ENCODE measurements around the gene GAREM1. TPM values are rescaled to one million over a fixed set of nuclear protein-coding genes. Genes with fewer than 3 reads are reported as not detected.

The GAREM1 gene
- polyA plus RNA-seq, 1 of the 3 experiments (the other 2 are of a cell fraction) = 2.8 TPM

GRCh38 chr18:32420084-32420750 lies 50.5 kb downstream of the GAREM1 start:
- ChIA-PET CTCF (interaction anchor here (1.1 to 1.4 kb wide), 2 partner anchors 129 to 148 kb away, joined by 3 to 4 read pairs; no protein-coding TSS in a partner anchor), POLR2A (no interaction called here)
- Histone ChIP-seq H3F3A (replicated peaks; ENCODE audit: insufficient read depth) (no peaks in the 10 kb centered on the region), H3K4me1 (ENCODE audit: control insufficient read depth in 1 of 2, insufficient read depth in 2 of 2, low read depth in 1 of 2, low read length in 1 of 2) (peaks cover 2 to 4% of the 10 kb centered on the region in 2 experiments; a peak in 3 of 4 replicates), H3K9me3 (no peaks in the 10 kb centered on the region), H2AFZ (ENCODE audit: low read depth) (no peak overlapping the region), H3K4me3 (ENCODE audit: low read depth in 2 of 2, low read length in 1 of 2) (no peak overlapping the region), H3K27ac (ENCODE audit: low read depth in 2 of 2, low read length in 1 of 2) (no peak overlapping the region), H3K9me2 (no peaks in the 10 kb centered on the region), H4K20me1 (ENCODE audit: insufficient read depth) (no peaks in the 10 kb centered on the region), H3K4me2 (no peak overlapping the region), H3K9ac (no peak overlapping the region), H3K36me3 (replicated peaks in 1 of 2; ENCODE audit: control insufficient read depth in 1 of 2, insufficient read depth in 2 of 2, low read length in 1 of 2) (no peaks in the 10 kb centered on the region), H3K79me2 (ENCODE audit: insufficient read depth) (no peaks in the 10 kb centered on the region; the same call in 1 of the 2 replicates), H3K27me3 (ENCODE audit: insufficient read depth) (no peaks in the 10 kb centered on the region)
- WGBS (ENCODE audit: low lambda C conversion rate) = 93% methylated on average over 5 of the region's 5 CpGs
- DNase-seq = no peak
- TF ChIP-seq CHD2 (IDR thresholded peaks at IDR 0.05; ENCODE audit: low read length, partially characterized antibody) (no peak), SMC3 (IDR thresholded peaks at IDR 0.05; ENCODE audit: low read depth, low read length) (no peak), USF2 (IDR thresholded peaks at IDR 0.05; ENCODE audit: borderline replicate concordance, low read depth, low read length) (no peak), MEF2A (IDR thresholded peaks at IDR 0.05; ENCODE audit: borderline replicate concordance, low read depth) (no peak), TAF1 (IDR thresholded peaks at IDR 0.05; ENCODE audit: borderline replicate concordance, low read depth, low read length) (no peak), FOSL2 (IDR thresholded peaks at IDR 0.05; ENCODE audit: borderline replicate concordance, low read depth) (no peak), FOXM1 (IDR thresholded peaks at IDR 0.05; ENCODE audit: low read depth) (no peak), JUND (IDR thresholded peaks at IDR 0.05) (no peak), POLR2AphosphoS5 (IDR thresholded peaks at IDR 0.05; ENCODE audit: low read depth, low read length) (no peak), MAX (IDR thresholded peaks at IDR 0.05; ENCODE audit: low read depth) (no peak), NFIC (IDR thresholded peaks at IDR 0.05; ENCODE audit: borderline replicate concordance) (no peak), RAD21 (IDR thresholded peaks at IDR 0.05; ENCODE audit: low read length) (no peak), FOXJ3 (CRISPR knock-in tag; IDR thresholded peaks at IDR 0.05) (no peak)
- TF ChIP-seq, protein P1, sequence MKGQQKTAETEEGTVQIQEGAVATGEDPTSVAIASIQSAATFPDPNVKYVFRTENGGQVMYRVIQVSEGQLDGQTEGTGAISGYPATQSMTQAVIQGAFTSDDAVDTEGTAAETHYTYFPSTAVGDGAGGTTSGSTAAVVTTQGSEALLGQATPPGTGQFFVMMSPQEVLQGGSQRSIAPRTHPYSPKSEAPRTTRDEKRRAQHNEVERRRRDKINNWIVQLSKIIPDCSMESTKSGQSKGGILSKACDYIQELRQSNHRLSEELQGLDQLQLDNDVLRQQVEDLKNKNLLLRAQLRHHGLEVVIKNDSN (IDR thresholded peaks at IDR 0.05; ENCODE audit: borderline replicate concordance, low read depth) = no peak
- TF ChIP-seq, protein P2, sequence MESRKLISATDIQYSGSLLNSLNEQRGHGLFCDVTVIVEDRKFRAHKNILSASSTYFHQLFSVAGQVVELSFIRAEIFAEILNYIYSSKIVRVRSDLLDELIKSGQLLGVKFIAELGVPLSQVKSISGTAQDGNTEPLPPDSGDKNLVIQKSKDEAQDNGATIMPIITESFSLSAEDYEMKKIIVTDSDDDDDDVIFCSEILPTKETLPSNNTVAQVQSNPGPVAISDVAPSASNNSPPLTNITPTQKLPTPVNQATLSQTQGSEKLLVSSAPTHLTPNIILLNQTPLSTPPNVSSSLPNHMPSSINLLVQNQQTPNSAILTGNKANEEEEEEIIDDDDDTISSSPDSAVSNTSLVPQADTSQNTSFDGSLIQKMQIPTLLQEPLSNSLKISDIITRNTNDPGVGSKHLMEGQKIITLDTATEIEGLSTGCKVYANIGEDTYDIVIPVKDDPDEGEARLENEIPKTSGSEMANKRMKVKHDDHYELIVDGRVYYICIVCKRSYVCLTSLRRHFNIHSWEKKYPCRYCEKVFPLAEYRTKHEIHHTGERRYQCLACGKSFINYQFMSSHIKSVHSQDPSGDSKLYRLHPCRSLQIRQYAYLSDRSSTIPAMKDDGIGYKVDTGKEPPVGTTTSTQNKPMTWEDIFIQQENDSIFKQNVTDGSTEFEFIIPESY (IDR thresholded peaks at IDR 0.05; ENCODE audit: borderline replicate concordance, low read depth) = no peak
- TF ChIP-seq, protein P3, sequence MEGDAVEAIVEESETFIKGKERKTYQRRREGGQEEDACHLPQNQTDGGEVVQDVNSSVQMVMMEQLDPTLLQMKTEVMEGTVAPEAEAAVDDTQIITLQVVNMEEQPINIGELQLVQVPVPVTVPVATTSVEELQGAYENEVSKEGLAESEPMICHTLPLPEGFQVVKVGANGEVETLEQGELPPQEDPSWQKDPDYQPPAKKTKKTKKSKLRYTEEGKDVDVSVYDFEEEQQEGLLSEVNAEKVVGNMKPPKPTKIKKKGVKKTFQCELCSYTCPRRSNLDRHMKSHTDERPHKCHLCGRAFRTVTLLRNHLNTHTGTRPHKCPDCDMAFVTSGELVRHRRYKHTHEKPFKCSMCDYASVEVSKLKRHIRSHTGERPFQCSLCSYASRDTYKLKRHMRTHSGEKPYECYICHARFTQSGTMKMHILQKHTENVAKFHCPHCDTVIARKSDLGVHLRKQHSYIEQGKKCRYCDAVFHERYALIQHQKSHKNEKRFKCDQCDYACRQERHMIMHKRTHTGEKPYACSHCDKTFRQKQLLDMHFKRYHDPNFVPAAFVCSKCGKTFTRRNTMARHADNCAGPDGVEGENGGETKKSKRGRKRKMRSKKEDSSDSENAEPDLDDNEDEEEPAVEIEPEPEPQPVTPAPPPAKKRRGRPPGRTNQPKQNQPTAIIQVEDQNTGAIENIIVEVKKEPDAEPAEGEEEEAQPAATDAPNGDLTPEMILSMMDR (IDR thresholded peaks at IDR 0.05) = no peak
- TF ChIP-seq, protein P4, sequence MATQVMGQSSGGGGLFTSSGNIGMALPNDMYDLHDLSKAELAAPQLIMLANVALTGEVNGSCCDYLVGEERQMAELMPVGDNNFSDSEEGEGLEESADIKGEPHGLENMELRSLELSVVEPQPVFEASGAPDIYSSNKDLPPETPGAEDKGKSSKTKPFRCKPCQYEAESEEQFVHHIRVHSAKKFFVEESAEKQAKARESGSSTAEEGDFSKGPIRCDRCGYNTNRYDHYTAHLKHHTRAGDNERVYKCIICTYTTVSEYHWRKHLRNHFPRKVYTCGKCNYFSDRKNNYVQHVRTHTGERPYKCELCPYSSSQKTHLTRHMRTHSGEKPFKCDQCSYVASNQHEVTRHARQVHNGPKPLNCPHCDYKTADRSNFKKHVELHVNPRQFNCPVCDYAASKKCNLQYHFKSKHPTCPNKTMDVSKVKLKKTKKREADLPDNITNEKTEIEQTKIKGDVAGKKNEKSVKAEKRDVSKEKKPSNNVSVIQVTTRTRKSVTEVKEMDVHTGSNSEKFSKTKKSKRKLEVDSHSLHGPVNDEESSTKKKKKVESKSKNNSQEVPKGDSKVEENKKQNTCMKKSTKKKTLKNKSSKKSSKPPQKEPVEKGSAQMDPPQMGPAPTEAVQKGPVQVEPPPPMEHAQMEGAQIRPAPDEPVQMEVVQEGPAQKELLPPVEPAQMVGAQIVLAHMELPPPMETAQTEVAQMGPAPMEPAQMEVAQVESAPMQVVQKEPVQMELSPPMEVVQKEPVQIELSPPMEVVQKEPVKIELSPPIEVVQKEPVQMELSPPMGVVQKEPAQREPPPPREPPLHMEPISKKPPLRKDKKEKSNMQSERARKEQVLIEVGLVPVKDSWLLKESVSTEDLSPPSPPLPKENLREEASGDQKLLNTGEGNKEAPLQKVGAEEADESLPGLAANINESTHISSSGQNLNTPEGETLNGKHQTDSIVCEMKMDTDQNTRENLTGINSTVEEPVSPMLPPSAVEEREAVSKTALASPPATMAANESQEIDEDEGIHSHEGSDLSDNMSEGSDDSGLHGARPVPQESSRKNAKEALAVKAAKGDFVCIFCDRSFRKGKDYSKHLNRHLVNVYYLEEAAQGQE (IDR thresholded peaks at IDR 0.05; ENCODE audit: low read depth, low read length) = no peak
- TF ChIP-seq, protein P5, sequence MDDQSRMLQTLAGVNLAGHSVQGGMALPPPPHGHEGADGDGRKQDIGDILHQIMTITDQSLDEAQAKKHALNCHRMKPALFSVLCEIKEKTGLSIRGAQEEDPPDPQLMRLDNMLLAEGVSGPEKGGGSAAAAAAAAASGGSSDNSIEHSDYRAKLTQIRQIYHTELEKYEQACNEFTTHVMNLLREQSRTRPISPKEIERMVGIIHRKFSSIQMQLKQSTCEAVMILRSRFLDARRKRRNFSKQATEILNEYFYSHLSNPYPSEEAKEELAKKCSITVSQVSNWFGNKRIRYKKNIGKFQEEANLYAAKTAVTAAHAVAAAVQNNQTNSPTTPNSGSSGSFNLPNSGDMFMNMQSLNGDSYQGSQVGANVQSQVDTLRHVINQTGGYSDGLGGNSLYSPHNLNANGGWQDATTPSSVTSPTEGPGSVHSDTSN (IDR thresholded peaks at IDR 0.05) = no peak
